T-helper 9 cell (primary cell): ENCODE results near the gene MPPED2.

Experiments used
- DNase-seq: peaks from one replicate; pipeline ENCODE4 v3.0.0-alpha.2; 2020

Gene MPPED2

GRCh38 chr11:30447058-30447640 lies 139.0 kb downstream of the MPPED2 start:
- DNase-seq = no peak

- DNase-seq = no peak
These were observed 139.6 kb downstream of the MPPED2 start for GRCh38 chr11:30446520-30446919.

- no peak for DNase-seq
These were observed 141.1 kb downstream of the MPPED2 start for GRCh38 chr11:30445056-30445455.

- DNase-seq = no peak
These were observed 145.6 kb downstream of the MPPED2 start for GRCh38 chr11:30440510-30440909.

- DNase-seq = no peak
These were observed 149.4 kb downstream of the MPPED2 start for GRCh38 chr11:30436801-30437200.

GRCh38 chr11:30435488-30435887 lies 150.7 kb downstream of the MPPED2 start:
- no peak for DNase-seq

- no peak for DNase-seq
These were observed 151.3 kb downstream of the MPPED2 start for GRCh38 chr11:30434901-30435300.

GRCh38 chr11:30433831-30434230 lies 152.3 kb downstream of the MPPED2 start:
- DNase-seq = no peak

GRCh38 chr11:30432716-30433115 lies 153.4 kb downstream of the MPPED2 start:
- no peak for DNase-seq

GRCh38 chr11:30432178-30432577 lies 154.0 kb downstream of the MPPED2 start:
- no peak for DNase-seq

GRCh38 chr11:30431127-30431814 lies 154.9 kb downstream of the MPPED2 start:
- no peak for DNase-seq

- DNase-seq = no peak
These were observed 156.6 kb downstream of the MPPED2 start for GRCh38 chr11:30429550-30429949.

- DNase-seq = no peak
These were observed 159.4 kb downstream of the MPPED2 start for GRCh38 chr11:30426781-30427180.

- DNase-seq = no peak
These were observed 161.3 kb downstream of the MPPED2 start for GRCh38 chr11:30424844-30425243.

- DNase-seq = no peak
These were observed 161.8 kb downstream of the MPPED2 start for GRCh38 chr11:30424321-30424720.

GRCh38 chr11:30423886-30424285 lies 162.3 kb downstream of the MPPED2 start:
- no peak for DNase-seq

- no peak for DNase-seq
These were observed 162.9 kb downstream of the MPPED2 start for GRCh38 chr11:30423279-30423648.

GRCh38 chr11:30422447-30423278 lies 163.5 kb downstream of the MPPED2 start:
- DNase-seq = no peak

GRCh38 chr11:30420233-30420787 lies 165.8 kb downstream of the MPPED2 start:
- DNase-seq = no peak

- DNase-seq = no peak
These were observed 171.3 kb downstream of the MPPED2 start for GRCh38 chr11:30414806-30415205.

- DNase-seq = no peak
These were observed 171.9 kb downstream of the MPPED2 start for GRCh38 chr11:30414244-30414643.

- no peak for DNase-seq
These were observed 173.6 kb downstream of the MPPED2 start for GRCh38 chr11:30412509-30412908.

- no peak for DNase-seq
These were observed 174.8 kb downstream of the MPPED2 start for GRCh38 chr11:30411383-30411782.
